ENCODE measurements around the gene HMOX1. TPM values are rescaled to one million over a fixed set of nuclear protein-coding genes. Genes with fewer than 3 reads are reported as not detected.

Gene HMOX1
- total and polyA plus RNA-seq, 4 donors: 18.7 to 108 (median 59.7) TPM

DNA sequence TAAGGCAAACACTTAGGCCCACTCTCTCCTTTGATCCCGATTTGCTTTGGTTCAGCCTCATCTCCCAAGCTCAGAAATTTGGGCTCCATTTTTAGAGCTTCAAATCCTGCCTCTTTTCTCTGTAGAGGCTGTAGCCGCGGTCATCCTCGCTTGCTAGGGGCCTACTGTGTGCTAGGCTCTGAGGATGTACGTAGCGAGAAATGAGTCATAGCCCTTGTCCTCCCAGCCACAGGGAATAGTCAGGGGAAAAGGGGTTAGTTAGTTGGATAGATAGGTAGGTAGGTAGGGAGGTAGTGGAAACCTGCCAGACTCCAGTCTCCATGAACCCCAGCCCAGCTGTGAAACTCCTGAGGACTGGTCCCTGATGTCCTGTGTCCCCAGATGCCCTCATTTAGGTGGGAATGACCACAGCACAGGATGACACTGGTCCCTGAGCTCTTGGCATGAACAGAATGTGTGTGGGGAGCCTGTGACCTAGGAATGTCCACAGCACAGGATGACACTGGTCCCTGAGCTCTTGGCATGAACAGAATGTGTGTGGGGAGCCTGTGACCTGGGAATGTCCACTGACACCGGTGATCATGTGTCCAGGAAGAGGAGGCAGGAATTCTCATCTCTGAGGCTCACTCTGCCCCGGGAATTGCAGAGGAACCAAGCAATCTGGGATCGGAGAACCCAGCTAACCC, 21.4 kb upstream of the HMOX1 start:
- TF ChIP-seq RAD21 (IDR thresholded peaks at IDR 0.05) (no peak), EGR1 (IDR thresholded peaks at IDR 0.05; ENCODE audit: low read depth in 2 of 2) (no peak), FOXA1 (IDR thresholded peaks at IDR 0.05) (no peak), HNF4G (IDR thresholded peaks at IDR 0.05) (no peak), NR2F2 (IDR thresholded peaks at IDR 0.05) (no peak), TAF1 (conservative IDR thresholded peaks at IDR 0.05) (no peak), HNF4A (conservative IDR thresholded peaks at IDR 0.05) (no peak), GABPA (IDR thresholded peaks at IDR 0.05 in 1 of 2, conservative IDR thresholded peaks at IDR 0.05 in 1 of 2) (no peak), YY1 (IDR thresholded peaks at IDR 0.05) (no peak)
- TF ChIP-seq, protein P1, sequence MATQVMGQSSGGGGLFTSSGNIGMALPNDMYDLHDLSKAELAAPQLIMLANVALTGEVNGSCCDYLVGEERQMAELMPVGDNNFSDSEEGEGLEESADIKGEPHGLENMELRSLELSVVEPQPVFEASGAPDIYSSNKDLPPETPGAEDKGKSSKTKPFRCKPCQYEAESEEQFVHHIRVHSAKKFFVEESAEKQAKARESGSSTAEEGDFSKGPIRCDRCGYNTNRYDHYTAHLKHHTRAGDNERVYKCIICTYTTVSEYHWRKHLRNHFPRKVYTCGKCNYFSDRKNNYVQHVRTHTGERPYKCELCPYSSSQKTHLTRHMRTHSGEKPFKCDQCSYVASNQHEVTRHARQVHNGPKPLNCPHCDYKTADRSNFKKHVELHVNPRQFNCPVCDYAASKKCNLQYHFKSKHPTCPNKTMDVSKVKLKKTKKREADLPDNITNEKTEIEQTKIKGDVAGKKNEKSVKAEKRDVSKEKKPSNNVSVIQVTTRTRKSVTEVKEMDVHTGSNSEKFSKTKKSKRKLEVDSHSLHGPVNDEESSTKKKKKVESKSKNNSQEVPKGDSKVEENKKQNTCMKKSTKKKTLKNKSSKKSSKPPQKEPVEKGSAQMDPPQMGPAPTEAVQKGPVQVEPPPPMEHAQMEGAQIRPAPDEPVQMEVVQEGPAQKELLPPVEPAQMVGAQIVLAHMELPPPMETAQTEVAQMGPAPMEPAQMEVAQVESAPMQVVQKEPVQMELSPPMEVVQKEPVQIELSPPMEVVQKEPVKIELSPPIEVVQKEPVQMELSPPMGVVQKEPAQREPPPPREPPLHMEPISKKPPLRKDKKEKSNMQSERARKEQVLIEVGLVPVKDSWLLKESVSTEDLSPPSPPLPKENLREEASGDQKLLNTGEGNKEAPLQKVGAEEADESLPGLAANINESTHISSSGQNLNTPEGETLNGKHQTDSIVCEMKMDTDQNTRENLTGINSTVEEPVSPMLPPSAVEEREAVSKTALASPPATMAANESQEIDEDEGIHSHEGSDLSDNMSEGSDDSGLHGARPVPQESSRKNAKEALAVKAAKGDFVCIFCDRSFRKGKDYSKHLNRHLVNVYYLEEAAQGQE (IDR thresholded peaks at IDR 0.05): no peak
- TF ChIP-seq, protein P2, sequence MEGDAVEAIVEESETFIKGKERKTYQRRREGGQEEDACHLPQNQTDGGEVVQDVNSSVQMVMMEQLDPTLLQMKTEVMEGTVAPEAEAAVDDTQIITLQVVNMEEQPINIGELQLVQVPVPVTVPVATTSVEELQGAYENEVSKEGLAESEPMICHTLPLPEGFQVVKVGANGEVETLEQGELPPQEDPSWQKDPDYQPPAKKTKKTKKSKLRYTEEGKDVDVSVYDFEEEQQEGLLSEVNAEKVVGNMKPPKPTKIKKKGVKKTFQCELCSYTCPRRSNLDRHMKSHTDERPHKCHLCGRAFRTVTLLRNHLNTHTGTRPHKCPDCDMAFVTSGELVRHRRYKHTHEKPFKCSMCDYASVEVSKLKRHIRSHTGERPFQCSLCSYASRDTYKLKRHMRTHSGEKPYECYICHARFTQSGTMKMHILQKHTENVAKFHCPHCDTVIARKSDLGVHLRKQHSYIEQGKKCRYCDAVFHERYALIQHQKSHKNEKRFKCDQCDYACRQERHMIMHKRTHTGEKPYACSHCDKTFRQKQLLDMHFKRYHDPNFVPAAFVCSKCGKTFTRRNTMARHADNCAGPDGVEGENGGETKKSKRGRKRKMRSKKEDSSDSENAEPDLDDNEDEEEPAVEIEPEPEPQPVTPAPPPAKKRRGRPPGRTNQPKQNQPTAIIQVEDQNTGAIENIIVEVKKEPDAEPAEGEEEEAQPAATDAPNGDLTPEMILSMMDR (IDR thresholded peaks at IDR 0.05; ENCODE audit: low read depth, low read length, missing input control): no peak
- TF ChIP-seq, protein P3, sequence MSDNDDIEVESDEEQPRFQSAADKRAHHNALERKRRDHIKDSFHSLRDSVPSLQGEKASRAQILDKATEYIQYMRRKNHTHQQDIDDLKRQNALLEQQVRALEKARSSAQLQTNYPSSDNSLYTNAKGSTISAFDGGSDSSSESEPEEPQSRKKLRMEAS (IDR thresholded peaks at IDR 0.05): no peak
- TF ChIP-seq, protein P4, sequence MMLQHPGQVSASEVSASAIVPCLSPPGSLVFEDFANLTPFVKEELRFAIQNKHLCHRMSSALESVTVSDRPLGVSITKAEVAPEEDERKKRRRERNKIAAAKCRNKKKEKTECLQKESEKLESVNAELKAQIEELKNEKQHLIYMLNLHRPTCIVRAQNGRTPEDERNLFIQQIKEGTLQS (IDR thresholded peaks at IDR 0.05): no peak
- no peak for DNase-seq (ENCODE audit: low spot score)
- WGBS: 89% methylated on average over 9 of the region's 9 CpGs
- Histone ChIP-seq H3K27me3 (ENCODE audit: control insufficient read depth in 4 of 4, insufficient read depth in 4 of 4, low read length in 3 of 4) (no peaks in the 10 kb centered on the region), H3K9ac (ENCODE audit: low read depth in 1 of 2, low read length in 2 of 2) (no peak overlapping the region), H3K36me3 (ENCODE audit: control insufficient read depth in 4 of 4, insufficient read depth in 3 of 4, low read depth in 1 of 4, low read length in 3 of 4) (no peaks in the 10 kb centered on the region), H3K27ac (ENCODE audit: low read depth in 1 of 2, low read length in 2 of 2) (no peak overlapping the region), H3K4me3 (ENCODE audit: low read depth in 1 of 3, low read length in 3 of 3) (no peak overlapping the region), H3K4me1 (ENCODE audit: control insufficient read depth in 4 of 4, insufficient read depth in 4 of 4, low read length in 3 of 4) (no peaks in the 10 kb centered on the region), H3K9me3 (ENCODE audit: control insufficient read depth in 4 of 4, low read length in 3 of 4) (no peaks in the 10 kb centered on the region)

DNA sequence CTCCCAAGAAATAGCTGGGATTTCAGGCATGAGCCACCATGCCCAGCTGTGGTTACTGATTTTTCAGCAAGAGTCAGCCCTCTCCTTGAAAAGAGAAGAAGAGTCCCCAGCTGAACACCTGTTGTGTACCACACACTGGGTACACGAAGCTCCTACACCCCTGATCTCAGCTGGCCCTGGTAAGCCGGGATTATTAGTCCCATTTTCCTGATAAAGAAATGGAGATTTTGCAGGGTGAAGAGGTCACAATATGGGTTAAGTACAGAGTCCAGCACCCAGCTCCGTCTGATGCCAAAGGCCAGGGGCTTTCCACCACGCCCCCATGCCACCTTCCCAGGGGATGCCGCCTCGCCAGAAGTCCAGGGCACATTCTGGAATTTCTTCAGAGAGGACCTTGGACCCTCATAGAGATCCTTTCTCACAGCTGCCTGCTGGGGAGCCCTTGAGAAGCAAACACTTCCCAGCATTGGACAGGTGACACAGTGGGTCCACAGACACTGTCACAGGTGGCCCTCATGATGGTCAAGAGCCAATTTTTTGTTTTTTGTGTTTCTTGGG, 19.8 kb upstream of the HMOX1 start:
- no peak for DNase-seq (ENCODE audit: low spot score)
- 67% methylated on average over 6 of the region's 6 CpGs for WGBS
- peak; percentile 7 to 42 for TF ChIP-seq HNF4A (conservative IDR thresholded peaks at IDR 0.05)
- TF ChIP-seq JUND (IDR thresholded peaks at IDR 0.05): no peak
- H3K36me3 ChIP-seq (ENCODE audit: control insufficient read depth in 4 of 4, insufficient read depth in 3 of 4, low read depth in 1 of 4, low read length in 3 of 4): no peaks in the 10 kb centered on the region
- no peak overlapping the region for H3K4me3 ChIP-seq (ENCODE audit: low read depth in 1 of 3, low read length in 3 of 3)
- H3K27me3 ChIP-seq (ENCODE audit: control insufficient read depth in 4 of 4, insufficient read depth in 4 of 4, low read length in 3 of 4): no peaks in the 10 kb centered on the region
- H3K4me1 ChIP-seq (ENCODE audit: control insufficient read depth in 4 of 4, insufficient read depth in 4 of 4, low read length in 3 of 4): no peaks in the 10 kb centered on the region
- no peak overlapping the region for H3K9ac ChIP-seq (ENCODE audit: low read depth in 1 of 2, low read length in 2 of 2)
- no peaks in the 10 kb centered on the region for H3K9me3 ChIP-seq (ENCODE audit: control insufficient read depth in 4 of 4, low read length in 3 of 4)
- no peak overlapping the region for H3K27ac ChIP-seq (ENCODE audit: low read depth in 1 of 2, low read length in 2 of 2)
